Muscle of leg (tissue), 11 donors: ENCODE results near the gene MTCL1. TPM values are rescaled to one million over a fixed set of nuclear protein-coding genes. Genes with fewer than 3 reads are reported as not detected.

Experiments
- DNase-seq: peaks from one replicate; pipeline ENCODE4 v3.0.0; 2013
- H3K27ac ChIP-seq: one replicate; pipeline ENCODE4 v1.5.1; 2013; ENCODE audit warnings: mild to moderate bottlenecking, low read length, control low read depth
- H3K27me3 ChIP-seq: one replicate; pipeline ENCODE4 v1.6.1; 2013; ENCODE audit warnings: low read length; ENCODE audit not compliant: control insufficient read depth, insufficient read depth
- H3K36me3 ChIP-seq: one replicate; pipeline ENCODE4 v1.6.1; 2013; ENCODE audit warnings: low read length; ENCODE audit not compliant: control insufficient read depth, insufficient read depth
- H3K4me1 ChIP-seq: one replicate; pipeline ENCODE4 v1.6.1; 2013; ENCODE audit warnings: low read length; ENCODE audit not compliant: control insufficient read depth, insufficient read depth
- H3K4me3 ChIP-seq: one replicate; pipeline ENCODE4 v1.5.1; 2013; ENCODE audit warnings: low read length, control low read depth
- H3K9me3 ChIP-seq: replicated peaks from 2 replicates; pipeline ENCODE4 v1.6.1; 2013; ENCODE audit warnings: low read depth, low read length; ENCODE audit not compliant: control insufficient read depth
- WGBS: methylation state at CpG from one replicate; pipeline ENCODE4 v1.1.5; 2013; ENCODE audit warnings: missing lambda C conversion rate; ENCODE audit not compliant: insufficient coverage; 5-methylcytosine and 5-hydroxymethylcytosine counted together
- polyA plus RNA-seq, 8 donors: library from polyadenylated mRNA; unstranded; fragments of 120-200 nt; gene quantifications; one replicate each; pipeline versions ENCODE4 v1.2.1 to v1.2.3, GENCODE V29; 2013; ENCODE audit warnings: inconsistent platforms in 1 of 8, low replicate concordance in 1 of 8; ENCODE audit not compliant: insufficient read length in 8 of 8, insufficient read depth in 1 of 8
- total RNA-seq: library from RNA; stranded (reverse); fragments of 120-200 nt; gene quantifications from one replicate; pipeline ENCODE4 v1.2.4, GENCODE V29; 2013

Gene MTCL1
- total and polyA plus RNA-seq, 9 donors = 14.9 to 45.4 (median 22.8) TPM

- DNase-seq = no peak
- Histone ChIP-seq H3K4me1 (peaks cover 28% of the 10 kb centered on the region), H3K36me3 (peaks cover 6% of the 10 kb centered on the region), H3K4me3 (no peak overlapping the region), H3K27me3 (no peaks in the 10 kb centered on the region), H3K9me3 (no peaks in the 10 kb centered on the region), H3K27ac (peak overlapping the region; percentile 33)
- WGBS = no CpG with 5 or more reads among the region's 2 CpGs
These were observed 61.4 kb downstream of the MTCL1 start for GRCh38 chr18:8766559-8767293.

- Histone ChIP-seq H3K9me3 (no peaks in the 10 kb centered on the region), H3K4me3 (no peak overlapping the region), H3K27ac (no peak overlapping the region), H3K27me3 (no peaks in the 10 kb centered on the region), H3K36me3 (peaks cover 3% of the 10 kb centered on the region), H3K4me1 (peaks cover 32% of the 10 kb centered on the region)
- WGBS = no CpG with 5 or more reads among the region's 4 CpGs
- no peak for DNase-seq
These were observed 62.0 kb downstream of the MTCL1 start for GRCh38 chr18:8767340-8767739.

DNA sequence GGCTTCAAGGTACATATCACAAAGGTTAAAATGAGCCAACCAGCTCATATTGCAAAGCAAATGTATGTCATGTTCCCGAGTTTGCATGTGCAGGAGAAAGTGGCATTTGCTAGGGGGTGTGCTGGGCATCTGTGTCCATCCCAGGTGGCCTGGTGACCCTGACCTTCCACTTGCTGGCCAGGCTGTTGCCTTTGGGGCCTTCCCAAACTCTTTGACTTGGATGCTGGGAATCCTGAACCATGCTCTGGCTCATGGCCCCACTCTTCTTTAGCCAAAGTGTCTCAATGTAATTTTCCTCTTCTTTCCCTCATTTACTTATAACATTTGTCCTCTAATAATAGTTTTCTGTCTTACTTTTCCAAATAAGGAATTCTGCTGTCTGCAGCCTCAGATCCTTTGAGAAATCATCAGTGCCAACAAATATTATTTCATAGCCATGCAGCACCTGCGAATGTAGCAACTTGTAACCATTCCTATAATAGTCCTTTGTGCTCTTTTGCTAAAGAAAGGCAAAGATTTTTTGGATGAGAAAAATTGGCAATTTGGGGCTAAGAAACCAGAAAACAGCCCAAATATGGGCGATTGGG is 64.2 kb downstream of the MTCL1 start:
- Histone ChIP-seq H3K27ac (peak overlapping the region; percentile 58), H3K4me1 (peaks cover 35% of the 10 kb centered on the region), H3K27me3 (no peaks in the 10 kb centered on the region), H3K36me3 (no peaks in the 10 kb centered on the region), H3K9me3 (no peaks in the 10 kb centered on the region), H3K4me3 (no peak overlapping the region)
- DNase-seq = peak; percentile 86
- 40% methylated on average over 2 of the region's 3 CpGs for WGBS

GRCh38 chr18:8770657-8771056 is 65.3 kb downstream of the MTCL1 start:
- Histone ChIP-seq H3K9me3 (no peaks in the 10 kb centered on the region), H3K4me3 (no peak overlapping the region), H3K4me1 (peaks cover 27% of the 10 kb centered on the region), H3K27ac (no peak overlapping the region), H3K36me3 (no peaks in the 10 kb centered on the region), H3K27me3 (no peaks in the 10 kb centered on the region)
- no CpG with 5 or more reads among the region's 1 CpG for WGBS
- no peak for DNase-seq

GRCh38 chr18:8771930-8772329 is 66.6 kb downstream of the MTCL1 start:
- WGBS = 68% methylated on average over 8 of the region's 8 CpGs
- no peaks in the 10 kb centered on the region for H3K27me3 ChIP-seq
- DNase-seq = peak; percentile 47

DNA sequence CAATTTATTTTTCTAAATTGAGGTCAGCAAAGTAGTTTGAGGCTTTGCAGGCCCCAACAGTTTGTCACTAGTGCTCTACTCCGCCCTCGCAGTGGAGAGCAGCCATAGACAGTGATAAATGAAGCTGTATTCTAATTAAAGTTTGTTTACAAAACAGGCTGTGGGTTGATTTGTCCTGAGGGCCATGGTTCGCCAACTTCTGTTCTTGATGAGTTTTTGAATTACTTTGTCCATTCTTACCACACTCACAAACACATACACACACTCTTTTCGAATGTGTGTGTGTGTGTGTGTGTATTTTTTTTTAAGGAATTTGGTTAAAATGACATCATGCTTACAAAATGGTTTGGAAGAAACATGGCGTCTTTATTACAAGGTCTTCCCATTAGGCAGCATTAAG is 68.6 kb downstream of the MTCL1 start:
- Histone ChIP-seq H3K4me3 (no peak overlapping the region), H3K36me3 (no peaks in the 10 kb centered on the region), H3K27me3 (no peaks in the 10 kb centered on the region), H3K9me3 (no peaks in the 10 kb centered on the region), H3K27ac (no peak overlapping the region), H3K4me1 (peaks cover 21% of the 10 kb centered on the region)
- DNase-seq = no peak
- WGBS = no CpG with 5 or more reads among the region's 5 CpGs

More at GRCh38 chr18:8771930-8772329, 66.6 kb downstream of the MTCL1 start:
- H3K27ac ChIP-seq = no peak overlapping the region
- no peaks in the 10 kb centered on the region for H3K36me3 ChIP-seq
- H3K4me1 ChIP-seq = peaks cover 17% of the 10 kb centered on the region
- H3K9me3 ChIP-seq = no peaks in the 10 kb centered on the region
- no peak overlapping the region for H3K4me3 ChIP-seq

DNA sequence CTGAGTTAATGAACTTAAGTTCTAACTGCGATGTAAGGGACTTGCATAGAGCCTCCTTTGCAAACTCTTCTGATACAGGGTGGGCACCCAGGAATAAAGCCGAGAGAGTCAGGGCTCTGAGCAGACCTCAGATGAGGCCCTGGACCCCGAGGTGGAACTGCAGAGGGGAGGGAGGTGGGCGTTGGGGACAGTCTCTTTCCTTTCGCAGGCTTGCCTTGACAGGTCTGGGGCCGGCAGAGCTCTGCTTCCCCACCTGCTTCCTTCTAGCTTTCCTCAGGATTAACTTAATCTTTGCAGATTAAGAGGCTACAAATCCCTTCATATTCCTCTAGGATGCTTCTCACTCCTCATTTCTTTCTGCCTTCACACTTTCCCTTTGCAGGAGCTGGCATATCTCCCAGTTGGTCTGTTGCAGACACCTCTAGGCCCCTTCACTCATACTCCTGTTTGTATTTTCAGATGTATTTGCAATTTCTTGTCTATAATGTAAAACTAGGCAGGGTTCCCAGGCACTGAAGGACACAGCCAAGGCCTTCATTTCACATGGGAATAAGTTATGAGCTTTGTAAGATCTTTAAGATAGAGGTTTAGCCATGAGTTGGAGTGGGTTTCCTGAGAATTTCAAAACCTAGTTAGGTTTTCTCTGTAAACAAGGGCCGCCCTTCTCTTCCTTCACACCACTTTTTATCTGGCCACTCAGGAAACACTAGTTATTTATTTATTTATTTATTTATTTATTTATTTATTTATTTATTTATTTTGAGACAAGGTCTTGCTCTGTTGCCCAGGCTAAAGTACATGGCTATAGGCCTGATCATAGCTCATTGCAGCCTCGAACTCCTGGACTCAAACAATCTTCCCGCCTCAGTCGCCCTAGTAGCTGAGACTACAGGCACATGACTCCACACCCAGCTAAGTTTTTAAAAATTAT is 70.9 kb downstream of the MTCL1 start:
- H3K27ac ChIP-seq = no peak overlapping the region
- H3K9me3 ChIP-seq = no peaks in the 10 kb centered on the region
- H3K4me3 ChIP-seq = no peak overlapping the region
- no peaks in the 10 kb centered on the region for H3K27me3 ChIP-seq
- H3K4me1 ChIP-seq = peaks cover 28% of the 10 kb centered on the region
- 66% methylated on average over 4 of the region's 10 CpGs for WGBS
- H3K36me3 ChIP-seq = no peaks in the 10 kb centered on the region
- peak; percentile 55 for DNase-seq

DNA sequence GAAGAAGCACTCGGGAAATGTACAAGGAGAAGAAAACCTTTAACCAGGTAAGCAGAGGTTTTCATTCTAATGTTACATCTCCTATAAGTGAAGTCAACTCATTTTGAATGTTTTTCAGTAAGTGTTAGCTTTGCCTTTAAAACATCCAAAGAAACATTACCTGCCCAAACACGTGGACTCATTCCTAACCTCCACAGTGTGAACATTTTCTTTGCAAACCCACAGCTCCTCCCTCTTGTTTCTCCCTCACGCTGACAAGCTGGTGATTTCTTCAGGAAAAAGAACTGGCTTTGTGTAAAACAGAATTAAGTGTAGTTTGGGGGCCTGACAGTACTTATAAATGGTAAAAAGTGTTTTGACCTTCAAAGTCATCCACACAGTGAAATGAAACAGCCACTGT is 72.5 kb downstream of the MTCL1 start:
- H3K4me3 ChIP-seq = no peak overlapping the region
- no peak for DNase-seq
- H3K9me3 ChIP-seq = no peaks in the 10 kb centered on the region
- WGBS = no CpG with 5 or more reads among the region's 3 CpGs
- H3K36me3 ChIP-seq = peaks cover 6% of the 10 kb centered on the region
- no peaks in the 10 kb centered on the region for H3K27me3 ChIP-seq
- H3K4me1 ChIP-seq = peaks cover 22% of the 10 kb centered on the region
- H3K27ac ChIP-seq = no peak overlapping the region

GRCh38 chr18:8778386-8778785 is 73.0 kb downstream of the MTCL1 start:
- no peak for DNase-seq
- H3K36me3 ChIP-seq = peaks cover 6% of the 10 kb centered on the region
- H3K9me3 ChIP-seq = no peaks in the 10 kb centered on the region
- H3K27me3 ChIP-seq = no peaks in the 10 kb centered on the region
- H3K4me1 ChIP-seq = peaks cover 22% of the 10 kb centered on the region
- no peak overlapping the region for H3K27ac ChIP-seq
- H3K4me3 ChIP-seq = no peak overlapping the region
- WGBS = no CpG with 5 or more reads among the region's 3 CpGs

- no peak overlapping the region for H3K4me3 ChIP-seq
- H3K9me3 ChIP-seq = no peaks in the 10 kb centered on the region
- 97% methylated on average over 13 of the region's 16 CpGs for WGBS
- DNase-seq = no peak
- peaks cover 21% of the 10 kb centered on the region for H3K4me1 ChIP-seq
- no peak overlapping the region for H3K27ac ChIP-seq
- H3K36me3 ChIP-seq = peaks cover 7% of the 10 kb centered on the region
- H3K27me3 ChIP-seq = no peaks in the 10 kb centered on the region
These were observed 73.5 kb downstream of the MTCL1 start for GRCh38 chr18:8778824-8779223.
